ENCODE measurements around the gene HPDL.
A peak's percentile ranks its signal among the peaks of the same experiment; 100 is the strongest.
"Not testable (repeated sequence)": the region's sequence is repeated elsewhere in the genome, so short reads cannot be mapped to it uniquely, and the experiment has no call there.

HPDL gene

GRCh38 chr1:45326627-45327623 is at the start of gene HPDL:
TSS of gene HPDL (plus strand) at chr1:45326895. CDS start at chr1:45327149, 254 bp downstream.
- no peaks in the 10 kb centered on the region for H3K27me3 Mint-ChIP-seq (ENCODE audit: low read depth, poor library complexity)
- peak within 1 kb of the TSS; percentile 96 for H3K27ac Mint-ChIP-seq
- H3K4me3 Mint-ChIP-seq, result peak within 1 kb of the TSS; percentile 38
- H3K4me1 Mint-ChIP-seq, result peaks cover 56% of the 10 kb centered on the region
- no peak for TF ChIP-seq CTCF (IDR thresholded peaks at IDR 0.05)
- peaks cover 17% of the 10 kb centered on the region for H3K9me3 Mint-ChIP-seq
- H3K36me3 Mint-ChIP-seq (ENCODE audit: low read depth), result peaks cover 42% of the 10 kb centered on the region
- DNase-seq, result peak; percentile 58

- no peaks in the 10 kb centered on the region for H3K4me1 Mint-ChIP-seq
- peaks cover 56% of the 10 kb centered on the region for H3K9me3 Mint-ChIP-seq
- H3K36me3 Mint-ChIP-seq (ENCODE audit: low read depth), result peaks cover 5% of the 10 kb centered on the region
- no peak overlapping the region for H3K27ac Mint-ChIP-seq
- no peak for TF ChIP-seq CTCF (IDR thresholded peaks at IDR 0.05)
- H3K27me3 Mint-ChIP-seq (ENCODE audit: low read depth, poor library complexity), result peaks cover 7% of the 10 kb centered on the region
- DNase-seq, result no peak
- no peak overlapping the region for H3K4me3 Mint-ChIP-seq
Measured at GRCh38 chr1:45282351-45282750, 44.3 kb upstream of the HPDL start.

- H3K36me3 Mint-ChIP-seq (ENCODE audit: low read depth); H3K27me3 Mint-ChIP-seq (ENCODE audit: low read depth, poor library complexity); DNase-seq; H3K27ac Mint-ChIP-seq; H3K4me1 Mint-ChIP-seq; H3K4me3 Mint-ChIP-seq: not testable (repeated sequence)
- peaks cover 42% of the 10 kb centered on the region for H3K9me3 Mint-ChIP-seq
Measured at GRCh38 chr1:45284858-45285257, 41.8 kb upstream of the HPDL start.

- H3K4me3 Mint-ChIP-seq; H3K36me3 Mint-ChIP-seq (ENCODE audit: low read depth); H3K27ac Mint-ChIP-seq; H3K4me1 Mint-ChIP-seq; DNase-seq; H3K27me3 Mint-ChIP-seq (ENCODE audit: low read depth, poor library complexity): not testable (repeated sequence)
- peaks cover 36% of the 10 kb centered on the region for H3K9me3 Mint-ChIP-seq
Measured at GRCh38 chr1:45286521-45286920, 40.2 kb upstream of the HPDL start.

GRCh38 chr1:45291002-45291401 is 35.7 kb upstream of the HPDL start:
- not testable (repeated sequence) for H3K27me3 Mint-ChIP-seq (ENCODE audit: low read depth, poor library complexity); DNase-seq; H3K4me1 Mint-ChIP-seq; H3K4me3 Mint-ChIP-seq; H3K27ac Mint-ChIP-seq; H3K36me3 Mint-ChIP-seq (ENCODE audit: low read depth)
- H3K9me3 Mint-ChIP-seq, result peaks cover 12% of the 10 kb centered on the region

- peaks cover 13% of the 10 kb centered on the region for H3K4me1 Mint-ChIP-seq
- H3K27me3 Mint-ChIP-seq (ENCODE audit: low read depth, poor library complexity), result peaks cover 6% of the 10 kb centered on the region
- peaks cover 5% of the 10 kb centered on the region for H3K9me3 Mint-ChIP-seq
- H3K4me3 Mint-ChIP-seq, result no peak overlapping the region
- TF ChIP-seq CTCF (IDR thresholded peaks at IDR 0.05), result no peak
- no peak overlapping the region for H3K27ac Mint-ChIP-seq
- H3K36me3 Mint-ChIP-seq (ENCODE audit: low read depth), result no peaks in the 10 kb centered on the region
- DNase-seq, result no peak
Measured at GRCh38 chr1:45291716-45292115, 35.0 kb upstream of the HPDL start.

GRCh38 chr1:45297666-45298356 is 28.9 kb upstream of the HPDL start:
- no peak for DNase-seq
- Mint-ChIP-seq H3K27ac (peak overlapping the region; percentile 93), H3K4me3 (no peak overlapping the region), H3K4me1 (peaks cover 48% of the 10 kb centered on the region), H3K27me3 (ENCODE audit: low read depth, poor library complexity) (peaks cover 11% of the 10 kb centered on the region), H3K36me3 (ENCODE audit: low read depth) (no peaks in the 10 kb centered on the region), H3K9me3 (no peaks in the 10 kb centered on the region)
- TF ChIP-seq CTCF (IDR thresholded peaks at IDR 0.05), result no peak
